Astrocyte of the cerebellum (primary cell): ENCODE measurements around the gene SLC1A6.
"Not testable (repeated sequence)": the region's sequence is repeated elsewhere in the genome, so short reads cannot be mapped to it uniquely, and the experiment has no call there.

Experiments
- DNase-seq: peaks from one replicate; pipeline ENCODE4 v3.0.0-alpha.2; 2011; ENCODE audit warnings: low read depth
- H3K4me3 ChIP-seq: 2 replicates; pipeline ENCODE4 v1.5.1; 2011; ENCODE audit warnings: mild to moderate bottlenecking, low read depth, low read length, moderate library complexity
- in situ Hi-C: cut with HindIII; loops from 2 replicates; pipeline ENCODE4 v1.10.0; 2017; ENCODE audit warnings: low sequenced_read_pairs
- TF ChIP-seq, protein P1 (sequence below): IDR thresholded peaks from 2 replicates; pipeline ENCODE4 v1.5.1; 2012; ENCODE audit warnings: low read length, low read depth, moderate library complexity, mild to moderate bottlenecking; ENCODE audit errors: missing control alignments

SLC1A6 gene

DNA sequence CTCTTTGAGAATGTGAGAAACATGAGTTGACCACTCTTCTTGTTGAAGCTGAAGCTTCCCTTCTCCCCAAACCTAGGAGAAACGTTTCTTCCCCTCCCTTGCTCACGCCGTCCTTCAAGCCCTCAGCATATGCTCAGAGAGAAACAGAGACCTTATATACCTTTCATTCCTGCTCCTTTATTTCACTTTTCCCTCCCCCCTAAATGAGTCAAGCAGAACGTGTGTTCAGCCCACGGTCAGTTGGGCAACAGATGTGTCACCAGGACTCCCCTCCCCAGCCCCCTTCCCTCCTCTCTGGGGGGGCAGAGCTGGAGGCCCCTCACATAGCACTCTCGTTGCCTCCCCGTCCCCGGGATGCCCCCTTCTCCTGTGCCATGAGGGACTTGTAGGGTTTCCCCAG, 29.8 kb downstream of the SLC1A6 start:
- DNase-seq, result no peak
- in situ Hi-C loops, result no loop called here
- no peak overlapping the region for H3K4me3 ChIP-seq
- TF ChIP-seq, protein P1, sequence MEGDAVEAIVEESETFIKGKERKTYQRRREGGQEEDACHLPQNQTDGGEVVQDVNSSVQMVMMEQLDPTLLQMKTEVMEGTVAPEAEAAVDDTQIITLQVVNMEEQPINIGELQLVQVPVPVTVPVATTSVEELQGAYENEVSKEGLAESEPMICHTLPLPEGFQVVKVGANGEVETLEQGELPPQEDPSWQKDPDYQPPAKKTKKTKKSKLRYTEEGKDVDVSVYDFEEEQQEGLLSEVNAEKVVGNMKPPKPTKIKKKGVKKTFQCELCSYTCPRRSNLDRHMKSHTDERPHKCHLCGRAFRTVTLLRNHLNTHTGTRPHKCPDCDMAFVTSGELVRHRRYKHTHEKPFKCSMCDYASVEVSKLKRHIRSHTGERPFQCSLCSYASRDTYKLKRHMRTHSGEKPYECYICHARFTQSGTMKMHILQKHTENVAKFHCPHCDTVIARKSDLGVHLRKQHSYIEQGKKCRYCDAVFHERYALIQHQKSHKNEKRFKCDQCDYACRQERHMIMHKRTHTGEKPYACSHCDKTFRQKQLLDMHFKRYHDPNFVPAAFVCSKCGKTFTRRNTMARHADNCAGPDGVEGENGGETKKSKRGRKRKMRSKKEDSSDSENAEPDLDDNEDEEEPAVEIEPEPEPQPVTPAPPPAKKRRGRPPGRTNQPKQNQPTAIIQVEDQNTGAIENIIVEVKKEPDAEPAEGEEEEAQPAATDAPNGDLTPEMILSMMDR, result no peak

DNA sequence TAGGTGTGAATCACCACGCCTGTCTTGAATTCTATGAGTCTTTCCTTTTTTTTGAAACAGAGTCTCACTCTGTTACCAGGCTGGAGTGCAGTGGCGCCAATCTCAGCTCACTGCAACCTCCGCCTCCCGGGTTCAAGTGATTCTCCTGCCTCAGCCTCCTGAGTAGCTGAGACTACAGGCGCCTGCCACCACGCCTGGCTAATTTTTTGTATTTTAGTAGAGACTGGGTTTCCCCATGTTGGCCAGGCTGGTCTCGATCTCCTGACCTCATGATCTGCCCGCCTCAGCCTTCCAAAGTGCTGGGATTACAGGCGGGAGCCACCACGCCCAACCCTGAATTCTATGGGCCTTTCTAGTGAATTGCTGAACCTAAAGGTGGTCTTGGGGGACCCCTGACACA, 30.3 kb downstream of the SLC1A6 start:
- in situ Hi-C loops, H3K4me3 ChIP-seq, DNase-seq: not testable (repeated sequence)

DNA sequence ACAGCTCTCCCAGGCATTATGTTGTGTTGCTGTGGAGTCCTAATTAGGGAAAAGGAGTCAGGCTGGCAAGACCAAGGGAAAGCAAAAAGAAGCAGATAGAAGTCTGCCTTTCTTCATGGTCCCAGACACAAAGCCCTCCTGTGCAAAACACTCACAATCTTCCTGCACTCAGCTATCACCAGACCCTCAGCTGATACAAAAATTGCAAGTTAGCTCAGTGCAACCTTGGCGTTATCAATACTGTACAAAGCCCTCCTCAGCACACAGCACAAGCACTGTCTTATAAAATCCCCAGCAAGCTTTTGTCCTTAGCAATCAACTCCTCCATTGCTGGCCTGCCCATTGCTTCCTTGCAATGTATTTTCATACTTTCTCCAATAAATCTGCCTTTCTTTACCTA, 35.2 kb downstream of the SLC1A6 start:
- DNase-seq, result no peak
- in situ Hi-C loops, result no loop called here
- TF ChIP-seq, protein P1, result no peak
- H3K4me3 ChIP-seq, result no peak overlapping the region

DNA sequence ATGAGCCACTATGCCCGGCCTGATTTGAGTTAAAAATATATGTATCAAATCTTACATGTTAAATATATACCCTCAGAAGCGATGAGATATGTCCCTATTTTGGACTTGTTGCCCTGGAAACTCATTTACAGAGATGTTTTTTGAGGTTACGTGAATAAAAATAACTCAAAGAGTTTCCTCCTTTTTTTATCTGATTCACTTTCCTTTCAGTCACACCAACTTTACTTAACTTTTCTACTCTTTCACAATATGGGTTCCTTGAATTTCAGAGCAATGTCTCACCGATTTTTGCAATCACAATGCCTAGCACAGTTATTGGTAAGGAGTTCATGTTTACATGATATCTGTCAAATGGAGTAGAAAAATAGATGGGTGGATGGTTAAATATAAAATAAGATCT, 36.1 kb downstream of the SLC1A6 start:
- H3K4me3 ChIP-seq, result no peak overlapping the region
- TF ChIP-seq, protein P1, result no peak
- in situ Hi-C loops, result no loop called here
- DNase-seq, result no peak

DNA sequence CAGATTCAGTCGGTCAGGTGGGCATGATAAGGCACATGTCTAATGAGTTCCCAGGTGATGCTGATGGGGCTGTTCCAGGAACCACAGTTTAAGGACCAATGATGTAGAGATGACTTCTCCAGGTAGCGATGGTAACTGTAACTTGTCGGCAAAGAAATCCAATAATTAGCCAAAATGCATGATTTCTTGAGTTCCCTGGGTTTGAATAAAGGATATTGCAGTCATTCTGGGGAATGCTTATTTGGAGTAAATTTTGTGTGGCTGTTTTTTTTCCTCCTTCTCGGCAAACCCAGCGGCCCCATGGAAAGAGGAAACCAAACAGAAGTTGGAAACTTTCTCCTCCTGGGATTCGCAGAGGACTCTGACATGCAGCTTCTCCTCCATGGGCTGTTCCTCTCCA, 38.5 kb downstream of the SLC1A6 start, which contains the start of gene OR7C2:
TSS of gene OR7C2 (plus strand) at position 301 of the 400 bp plus-strand sequence. CDS start at position 301, 0 bp downstream.
- TF ChIP-seq, protein P1, result no peak
- in situ Hi-C loops, result no loop called here
- DNase-seq, result no peak
- no peak within 1 kb of the TSS for H3K4me3 ChIP-seq

DNA sequence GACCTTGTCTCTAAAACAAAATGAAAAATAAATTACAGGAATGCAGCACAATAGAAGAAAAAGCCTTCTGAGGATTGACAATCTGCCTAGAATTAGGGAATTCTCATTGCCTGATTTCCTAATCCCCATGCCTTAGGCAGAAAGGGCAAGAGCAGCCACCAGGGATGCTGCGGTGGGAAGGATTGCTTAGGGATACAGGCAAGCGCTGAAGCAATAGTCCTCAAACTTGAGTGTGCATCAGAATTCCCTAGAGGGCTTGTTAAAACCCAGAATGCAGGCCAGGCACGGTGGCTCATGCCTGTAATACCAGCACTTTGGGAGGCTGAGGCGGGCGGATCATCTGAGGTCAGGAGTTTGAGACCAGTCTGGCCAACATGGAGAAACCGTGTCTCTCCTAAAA, 39.4 kb downstream of the SLC1A6 start:
- TF ChIP-seq, protein P1, result no peak
- DNase-seq, result no peak
- H3K4me3 ChIP-seq, result no peak overlapping the region
- in situ Hi-C loops, result no loop called here

DNA sequence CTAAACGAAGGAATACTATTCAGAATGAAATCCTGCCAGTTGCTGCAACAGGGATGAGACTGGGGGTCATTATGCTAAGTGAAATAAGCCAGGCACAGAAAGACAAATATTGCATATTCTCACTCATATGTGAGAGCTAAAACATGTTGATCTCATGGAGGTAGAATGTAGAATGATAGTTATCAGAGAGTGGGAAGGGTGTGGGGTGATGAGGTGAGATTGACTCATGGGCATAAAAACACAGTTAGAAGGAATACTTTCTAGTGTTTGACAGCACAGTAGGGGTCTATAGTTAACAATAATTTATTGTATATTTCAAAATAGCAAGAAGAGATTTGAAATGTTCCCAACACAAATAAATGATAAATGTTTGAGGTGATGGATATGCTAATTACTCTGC, 46.2 kb downstream of the SLC1A6 start:
- DNase-seq, result no peak
- TF ChIP-seq, protein P1, result no peak
- H3K4me3 ChIP-seq, result no peak overlapping the region
- in situ Hi-C loops, result no loop called here
